GM10266 (cell line): Measurements from ENCODE around the gene TRIM52.
A peak's percentile ranks its signal among the peaks of the same experiment; 100 is the strongest.
"Not testable (repeated sequence)": the region's sequence is repeated elsewhere in the genome, so short reads cannot be mapped to it uniquely, and the experiment has no call there.

Experiments
- DNase-seq: peaks from one replicate; pipeline ENCODE4 v3.0.0; 2012; ENCODE audit errors: extremely low spot score
- CTCF ChIP-seq: IDR thresholded peaks from 2 replicates; pipeline ENCODE4 v1.5.1; 2012; ENCODE audit warnings: mild to moderate bottlenecking, low read depth; ENCODE audit not compliant: control insufficient read depth, insufficient read depth; ENCODE audit errors: missing control alignments

TRIM52 gene

GRCh38 chr5:181220178-181220515 lies 40.8 kb downstream of the TRIM52 start:
- no peak for DNase-seq
- TF ChIP-seq CTCF, result no peak

- no peak for TF ChIP-seq CTCF
- no peak for DNase-seq
These were observed 41.4 kb downstream of the TRIM52 start for GRCh38 chr5:181219262-181220177.

GRCh38 chr5:181218795-181219124 lies 42.2 kb downstream of the TRIM52 start:
- no peak for DNase-seq
- TF ChIP-seq CTCF, result no peak

- no peak for DNase-seq
- no peak for TF ChIP-seq CTCF
These were observed 43.2 kb downstream of the TRIM52 start for GRCh38 chr5:181217803-181218062.

- peak; percentile 39 for DNase-seq
- TF ChIP-seq CTCF, result peak; percentile 17
These were observed 43.7 kb downstream of the TRIM52 start for GRCh38 chr5:181217111-181217802.

GRCh38 chr5:181215997-181216989 lies 44.6 kb downstream of the TRIM52 start:
- peak; percentile 32 for DNase-seq
- no peak for TF ChIP-seq CTCF

- not testable (repeated sequence) for DNase-seq
These were observed 46.7 kb downstream of the TRIM52 start for GRCh38 chr5:181214249-181214648.
